Osteoblast (primary cell): ENCODE data around the gene CHP1. TPM values are rescaled to one million over a fixed set of nuclear protein-coding genes. Genes with fewer than 3 reads are reported as not detected.
A peak's percentile ranks its signal among the peaks of the same experiment; 100 is the strongest.
"Not testable (repeated sequence)": the region's sequence is repeated elsewhere in the genome, so short reads cannot be mapped to it uniquely, and the experiment has no call there.

Source experiments
- DNase-seq: peaks from one replicate; pipeline ENCODE4 v3.0.0; 2011; ENCODE audit warnings: low spot score, mixed read lengths; ENCODE audit not compliant: insufficient read length; ENCODE audit errors: missing footprints
- H2AFZ ChIP-seq: 2 replicates; pipeline ENCODE4 v1.6.0; 2011; ENCODE audit warnings: mild to moderate bottlenecking, low read length
- H3K27ac ChIP-seq: 2 replicates; pipeline ENCODE4 v1.5.1; 2011; ENCODE audit warnings: mild to moderate bottlenecking, low read depth, low read length, moderate library complexity
- H3K27me3 ChIP-seq: 2 replicates; pipeline ENCODE4 v1.6.0; 2012; ENCODE audit warnings: mild to moderate bottlenecking, control low read depth, inconsistent platforms, low read length, moderate library complexity; ENCODE audit not compliant: insufficient read depth
- H3K36me3 ChIP-seq: 2 replicates; pipeline ENCODE4 v1.5.1; 2011; ENCODE audit warnings: mild to moderate bottlenecking, low read length, control low read depth, moderate library complexity; ENCODE audit not compliant: insufficient read depth
- H3K4me1 ChIP-seq: 2 replicates; pipeline ENCODE4 v1.5.1; 2011; ENCODE audit warnings: mild to moderate bottlenecking, low read length, control low read depth, moderate library complexity; ENCODE audit not compliant: insufficient read depth
- H3K4me2 ChIP-seq: 2 replicates; pipeline ENCODE4 v1.6.0; 2011; ENCODE audit warnings: mild to moderate bottlenecking, low read length; ENCODE audit not compliant: insufficient read depth
- H3K4me3 ChIP-seq: fragments of 200-600 bp; sonication (generic); 3 replicates; pipeline ENCODE4 v1.5.1; 2012; ENCODE audit warnings: mild to moderate bottlenecking, low read length, inconsistent platforms; ENCODE audit not compliant: insufficient read depth
- H3K79me2 ChIP-seq: 2 replicates; pipeline ENCODE4 v1.6.0; 2012; ENCODE audit warnings: mild to moderate bottlenecking, low read length, control low read depth, inconsistent platforms; ENCODE audit not compliant: insufficient read depth
- H3K9me3 ChIP-seq: 2 replicates; pipeline ENCODE4 v1.5.1; 2011; ENCODE audit warnings: low read depth, low read length, control low read depth
- H4K20me1 ChIP-seq: 2 replicates; pipeline ENCODE4 v1.6.0; 2012; ENCODE audit warnings: mild to moderate bottlenecking, low read length, control low read depth; ENCODE audit not compliant: insufficient read depth
- CTCF ChIP-seq: IDR thresholded peaks from 2 replicates; pipeline ENCODE4 v1.5.1; 2011; ENCODE audit warnings: mild to moderate bottlenecking, low read depth, low read length, moderate library complexity; ENCODE audit errors: extremely low read depth
- total RNA-seq: library from RNA; depleted of rRNA; stranded (reverse); fragments of >200 nt; gene quantifications from 2 replicates; pipeline ENCODE4 v1.2.3, GENCODE V29; 2012

CHP1 gene
- total RNA-seq, 1 donor, result 99.2 TPM

GRCh38 chr15:41238100-41238499 is 7.0 kb downstream of the CHP1 start:
- H3K9me3 ChIP-seq, result no peaks in the 10 kb centered on the region
- no peak for DNase-seq
- no peak overlapping the region for H3K4me3 ChIP-seq
- peaks cover 7% of the 10 kb centered on the region for H3K36me3 ChIP-seq
- no peak overlapping the region for H3K4me2 ChIP-seq
- H3K4me1 ChIP-seq, result peaks cover 7% of the 10 kb centered on the region
- H3K27ac ChIP-seq, result no peak overlapping the region
- no peak for TF ChIP-seq CTCF
- no peak overlapping the region for H2AFZ ChIP-seq
- H3K27me3 ChIP-seq, result no peaks in the 10 kb centered on the region
- H3K79me2 ChIP-seq, result peaks cover 51% of the 10 kb centered on the region
- H4K20me1 ChIP-seq, result peaks cover 9% of the 10 kb centered on the region

GRCh38 chr15:41241221-41241964 is 10.3 kb downstream of the CHP1 start:
- no peak for TF ChIP-seq CTCF
- no peak overlapping the region for H3K4me2 ChIP-seq
- peaks cover 22% of the 10 kb centered on the region for H3K79me2 ChIP-seq
- peak; percentile 34 for DNase-seq
- H3K36me3 ChIP-seq, result peaks cover 14% of the 10 kb centered on the region
- no peaks in the 10 kb centered on the region for H3K4me1 ChIP-seq
- no peak overlapping the region for H2AFZ ChIP-seq
- no peak overlapping the region for H3K4me3 ChIP-seq
- H4K20me1 ChIP-seq, result no peaks in the 10 kb centered on the region
- no peaks in the 10 kb centered on the region for H3K9me3 ChIP-seq
- no peaks in the 10 kb centered on the region for H3K27me3 ChIP-seq
- H3K27ac ChIP-seq, result no peak overlapping the region

GRCh38 chr15:41250745-41251144 is 19.7 kb downstream of the CHP1 start:
- not testable (repeated sequence) for H3K27me3 ChIP-seq, H3K27ac ChIP-seq, H3K4me2 ChIP-seq, H3K4me3 ChIP-seq, DNase-seq, H3K9me3 ChIP-seq, H2AFZ ChIP-seq, H3K79me2 ChIP-seq, H4K20me1 ChIP-seq, H3K4me1 ChIP-seq, H3K36me3 ChIP-seq

GRCh38 chr15:41251411-41251810 is 20.3 kb downstream of the CHP1 start:
- peaks cover 3% of the 10 kb centered on the region for H4K20me1 ChIP-seq
- no peak overlapping the region for H3K4me2 ChIP-seq
- H3K4me1 ChIP-seq, result peaks cover 7% of the 10 kb centered on the region
- H2AFZ ChIP-seq, result no peak overlapping the region
- H3K27ac ChIP-seq, result no peak overlapping the region
- no peaks in the 10 kb centered on the region for H3K9me3 ChIP-seq
- TF ChIP-seq CTCF, result no peak
- no peaks in the 10 kb centered on the region for H3K27me3 ChIP-seq
- no peak for DNase-seq
- H3K4me3 ChIP-seq, result no peak overlapping the region
- H3K36me3 ChIP-seq, result peaks cover 6% of the 10 kb centered on the region
- no peaks in the 10 kb centered on the region for H3K79me2 ChIP-seq
